SJCRH30 (cell line): ENCODE results near the gene NRSN2. TPM values are rescaled to one million over a fixed set of nuclear protein-coding genes. Genes with fewer than 3 reads are reported as not detected.
"Not testable (repeated sequence)": the region's sequence is repeated elsewhere in the genome, so short reads cannot be mapped to it uniquely, and the experiment has no call there.

Source experiments
- DNase-seq, 2 experiments: peaks; one replicate each; pipeline ENCODE4 v3.0.0-alpha.2; 2015 to 2020
- H3K27ac ChIP-seq: fragments of 250-450 bp; sonication (Bioruptor Pico); 2 replicates; pipeline ENCODE4 v1.5.1; 2020; ENCODE audit warnings: mild to moderate bottlenecking, moderate library complexity
- H3K27me3 ChIP-seq: fragments of 250-450 bp; sonication (Bioruptor Pico); 2 replicates; pipeline ENCODE4 v1.5.1; 2020; ENCODE audit warnings: mild to moderate bottlenecking, moderate library complexity
- H3K36me3 ChIP-seq: fragments of 250-450 bp; sonication (Bioruptor Pico); 2 replicates; pipeline ENCODE4 v1.5.1; 2020; ENCODE audit warnings: mild to moderate bottlenecking, moderate library complexity
- H3K4me1 ChIP-seq: fragments of 250-450 bp; sonication (Bioruptor Pico); 2 replicates; pipeline ENCODE4 v1.5.1; 2020; ENCODE audit warnings: mild to moderate bottlenecking, moderate library complexity
- H3K4me3 ChIP-seq: fragments of 250-450 bp; sonication (Bioruptor Pico); 2 replicates; pipeline ENCODE4 v1.5.1; 2020; ENCODE audit warnings: mild to moderate bottlenecking, moderate library complexity
- H3K9me3 ChIP-seq: fragments of 250-450 bp; sonication (Bioruptor Pico); replicated peaks from 2 replicates; pipeline ENCODE4 v1.5.1; 2020; ENCODE audit warnings: mild to moderate bottlenecking, moderate library complexity
- total RNA-seq: library from RNA; depleted of rRNA; stranded (reverse); fragments of >200 nt; shearing (Covaris generic); gene quantifications from 2 replicates; pipeline ENCODE4 v1.2.3, GENCODE V29; 2014

Gene NRSN2
- total RNA-seq, 1 experiment from 2014 or later, result 14.9 TPM

DNA sequence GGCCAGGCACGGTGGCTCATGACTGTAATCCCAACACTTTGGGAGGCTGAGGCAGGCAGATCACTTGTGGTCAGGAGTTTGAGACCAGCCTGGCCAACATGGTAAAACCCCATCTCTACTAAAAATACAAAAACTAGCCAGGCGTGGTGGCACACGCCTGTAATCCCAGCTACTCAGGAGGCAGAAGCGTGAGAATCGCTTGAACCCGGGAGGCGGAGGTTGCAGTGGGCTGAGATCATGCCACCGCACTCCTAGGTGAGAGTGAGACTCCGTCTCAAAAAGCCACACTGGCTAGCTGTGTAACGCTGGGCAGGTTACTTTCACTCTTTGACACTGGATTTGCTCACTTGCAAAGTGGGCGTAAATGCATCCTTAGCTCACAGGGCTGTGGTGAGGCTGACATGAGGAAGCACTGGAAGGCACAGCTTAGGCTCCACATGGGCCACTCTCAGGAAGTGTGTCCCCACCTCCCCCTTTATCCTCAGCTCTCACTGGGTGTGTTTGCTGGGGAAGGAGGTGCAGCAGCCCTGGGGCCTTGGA lies 25.7 kb downstream of the NRSN2 start:
- H3K4me3 ChIP-seq, H3K27ac ChIP-seq, DNase-seq, H3K36me3 ChIP-seq, H3K4me1 ChIP-seq, H3K27me3 ChIP-seq, H3K9me3 ChIP-seq: not testable (repeated sequence)

DNA sequence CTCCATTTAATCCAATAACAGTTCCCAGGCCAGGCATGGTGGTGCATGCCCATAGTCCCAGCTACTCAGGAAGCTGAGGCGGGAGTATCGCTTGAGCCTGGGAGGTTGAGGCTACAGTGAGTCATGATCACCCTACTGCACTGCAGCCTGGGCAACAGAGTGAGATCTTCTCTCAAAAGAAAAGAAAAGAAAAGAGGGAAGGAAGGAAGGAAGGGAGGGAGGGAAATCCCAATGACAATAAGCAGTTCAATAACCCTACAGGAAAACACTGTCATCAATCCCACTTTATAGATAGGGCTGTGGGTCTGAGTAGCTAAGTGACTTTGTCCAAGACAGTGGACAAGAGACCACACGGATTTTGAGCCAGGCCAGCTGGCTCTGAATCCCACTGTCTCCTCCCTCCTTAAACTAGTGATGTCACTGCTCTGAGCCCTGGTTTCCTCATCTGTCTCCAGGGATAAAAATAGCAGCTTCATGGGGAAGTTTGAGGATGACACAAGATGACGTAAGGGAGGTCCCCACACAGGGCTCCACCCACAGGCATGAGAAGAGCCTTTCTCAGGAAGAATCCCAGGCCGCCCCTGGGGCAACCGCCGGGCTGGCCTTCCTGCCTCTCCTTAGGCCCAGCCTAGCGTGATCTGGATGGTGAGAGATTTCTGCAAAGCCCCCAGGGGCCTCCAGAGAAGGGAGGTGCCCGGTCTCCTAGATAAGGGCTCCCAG lies 26.4 kb downstream of the NRSN2 start:
- DNase-seq, result peak; percentile 64 to 73
- Histone ChIP-seq H3K9me3 (no peaks in the 10 kb centered on the region), H3K4me3 (no peak overlapping the region), H3K27ac (no peak overlapping the region), H3K27me3 (no peaks in the 10 kb centered on the region), H3K36me3 (no peaks in the 10 kb centered on the region), H3K4me1 (no peaks in the 10 kb centered on the region)

- H3K4me3 ChIP-seq, result no peak overlapping the region
- H3K4me1 ChIP-seq, result no peaks in the 10 kb centered on the region
- no peak for DNase-seq
- no peak overlapping the region for H3K27ac ChIP-seq
- H3K36me3 ChIP-seq, result no peaks in the 10 kb centered on the region; the same call in 1 of the 2 replicates
- no peaks in the 10 kb centered on the region for H3K9me3 ChIP-seq
- no peaks in the 10 kb centered on the region for H3K27me3 ChIP-seq
Measured at GRCh38 chr20:375265-375889, 28.5 kb downstream of the NRSN2 start.

GRCh38 chr20:376089-376488 lies 29.2 kb downstream of the NRSN2 start:
- no peaks in the 10 kb centered on the region for H3K4me1 ChIP-seq

GRCh38 chr20:376750-377149 lies 29.8 kb downstream of the NRSN2 start:
- Histone ChIP-seq H3K27me3 (no peaks in the 10 kb centered on the region), H3K4me1 (no peaks in the 10 kb centered on the region), H3K9me3 (no peaks in the 10 kb centered on the region), H3K36me3 (no peaks in the 10 kb centered on the region; the same call in 1 of the 2 replicates), H3K4me3 (no peak overlapping the region), H3K27ac (no peak overlapping the region)
- peak in 1 of 2 experiments; percentile 52 for DNase-seq

More at GRCh38 chr20:376089-376488, 29.2 kb downstream of the NRSN2 start:
- Histone ChIP-seq H3K36me3 (no peaks in the 10 kb centered on the region; the same call in 1 of the 2 replicates), H3K27me3 (no peaks in the 10 kb centered on the region), H3K27ac (no peak overlapping the region), H3K9me3 (no peaks in the 10 kb centered on the region), H3K4me3 (no peak overlapping the region)
- DNase-seq, result no peak

DNA sequence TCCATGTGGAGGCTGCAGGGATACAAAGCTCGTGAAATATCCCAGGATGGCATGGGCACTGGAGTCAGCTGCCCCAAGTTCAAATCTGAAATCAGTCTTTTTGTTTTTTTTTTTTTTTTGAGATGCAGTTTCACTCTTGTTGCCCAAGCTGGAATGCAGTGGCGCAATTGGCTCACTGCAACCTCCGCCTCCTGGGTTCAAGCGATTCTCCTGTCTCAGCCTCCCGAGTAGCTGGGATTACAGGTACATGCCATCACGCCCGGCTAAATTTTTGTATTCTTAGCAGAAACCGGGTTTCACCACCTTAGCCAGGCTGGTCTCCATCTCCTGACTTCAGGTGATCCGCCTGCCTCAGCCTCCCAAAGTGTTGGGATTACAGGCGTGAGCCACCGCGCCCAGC lies 30.7 kb downstream of the NRSN2 start:
- H3K4me3 ChIP-seq, H3K4me1 ChIP-seq, H3K27ac ChIP-seq, H3K9me3 ChIP-seq, DNase-seq, H3K27me3 ChIP-seq, H3K36me3 ChIP-seq: not testable (repeated sequence)

DNA sequence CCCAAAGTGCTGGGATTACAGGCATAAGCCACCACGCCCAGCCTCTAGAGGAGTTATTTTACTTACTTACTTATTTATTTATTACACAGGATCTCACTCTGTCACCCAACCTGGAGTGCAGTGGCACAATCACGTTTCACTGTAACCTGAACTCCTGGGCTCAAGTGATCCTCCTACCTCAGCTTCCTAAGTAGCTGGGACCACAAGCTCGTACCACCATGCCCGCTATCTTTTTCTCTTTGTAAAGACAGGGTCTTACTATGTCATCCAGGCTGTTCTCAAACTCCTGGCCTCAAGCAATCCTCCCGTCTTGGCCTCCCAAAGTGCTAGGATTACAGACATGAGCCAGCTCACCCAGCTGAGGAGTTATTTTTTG lies 32.0 kb downstream of the NRSN2 start:
- Histone ChIP-seq H3K9me3 (no peaks in the 10 kb centered on the region), H3K27me3 (no peaks in the 10 kb centered on the region), H3K36me3 (no peaks in the 10 kb centered on the region; the same call in 1 of the 2 replicates), H3K4me1 (no peaks in the 10 kb centered on the region), H3K4me3 (no peak overlapping the region), H3K27ac (no peak overlapping the region)
- no peak for DNase-seq

DNA sequence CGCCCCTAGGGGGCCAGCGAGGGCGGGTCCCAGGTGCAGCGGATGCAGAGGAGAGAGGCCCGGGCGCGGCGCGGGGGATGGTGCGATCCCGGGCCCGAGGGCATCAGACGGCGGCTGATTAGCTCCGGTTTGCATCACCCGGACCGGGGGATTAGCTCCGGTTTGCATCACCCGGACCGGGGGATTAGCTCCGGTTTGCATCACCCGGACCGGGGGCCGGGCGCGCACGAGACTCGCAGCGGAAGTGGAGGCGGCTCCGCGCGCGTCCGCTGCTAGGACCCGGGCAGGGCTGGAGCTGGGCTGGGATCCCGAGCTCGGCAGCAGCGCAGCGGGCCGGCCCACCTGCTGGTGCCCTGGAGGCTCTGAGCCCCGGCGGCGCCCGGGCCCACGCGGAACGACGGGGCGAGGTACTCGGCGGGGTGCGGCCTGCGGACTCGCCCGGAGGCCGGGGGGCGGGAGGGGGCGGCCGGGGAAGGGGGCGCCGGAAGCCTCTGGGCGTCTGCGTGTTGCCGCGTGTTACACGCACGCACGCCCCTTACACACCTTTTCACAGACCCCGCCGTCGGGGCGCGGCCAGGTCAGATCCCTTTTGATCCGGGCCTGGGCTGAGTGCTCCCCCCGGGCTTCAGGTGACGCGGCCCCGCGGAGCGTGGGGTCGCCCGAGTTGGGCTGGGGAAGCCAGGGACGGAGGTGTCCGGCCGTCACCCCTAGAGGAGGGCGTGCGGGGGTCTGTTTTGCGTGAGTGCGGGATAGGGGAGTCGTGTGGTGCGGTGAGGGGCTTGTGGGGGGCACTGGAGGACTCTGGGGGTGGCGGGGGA lies 34.1 kb downstream of the NRSN2 start:
- DNase-seq, result peak; percentile 61 to 67
- peak overlapping the region; percentile 63 for H3K27ac ChIP-seq

DNA sequence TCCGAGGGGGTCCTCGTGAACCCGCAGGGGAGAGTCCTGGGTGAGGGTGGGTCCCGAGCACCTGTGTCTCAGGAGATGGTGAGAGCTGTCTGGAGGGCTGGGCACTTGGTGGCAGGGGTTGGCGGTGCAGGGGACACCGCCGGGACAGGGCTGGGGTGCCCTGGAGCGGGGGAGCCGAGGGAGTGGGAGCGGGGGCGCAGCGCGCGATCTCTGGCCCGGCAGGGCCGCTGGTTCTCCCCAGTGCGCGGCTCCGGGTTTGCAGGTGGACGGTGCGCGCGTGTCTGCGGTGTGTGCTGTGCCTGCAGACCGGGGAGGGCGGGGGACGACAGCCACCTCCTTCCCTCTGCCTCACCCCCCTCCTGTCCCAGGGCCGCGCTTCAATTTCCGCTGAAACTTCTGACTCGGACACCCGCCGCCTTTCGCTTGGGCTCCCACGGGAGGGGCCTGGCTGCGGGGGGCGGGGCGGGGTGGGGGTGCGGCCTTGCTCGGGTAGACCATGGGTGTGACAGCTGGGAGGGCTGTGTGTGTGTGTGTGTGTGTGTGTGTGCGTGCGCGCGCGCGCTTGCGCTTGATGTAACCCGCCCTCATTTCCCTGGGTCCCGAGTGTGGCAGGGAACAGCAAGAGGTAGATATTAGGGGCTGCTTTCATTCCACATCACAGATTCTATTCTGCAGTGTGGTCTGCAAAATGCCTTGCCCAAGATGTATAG lies 34.8 kb downstream of the NRSN2 start:
- no peaks in the 10 kb centered on the region for H3K27me3 ChIP-seq
- peak; percentile 87 to 89 for DNase-seq
- peak overlapping the region; percentile 63; the same call in 1 of the 2 replicates for H3K27ac ChIP-seq
- no peaks in the 10 kb centered on the region for H3K9me3 ChIP-seq
- no peaks in the 10 kb centered on the region; the same call in 1 of the 2 replicates for H3K36me3 ChIP-seq
- H3K4me3 ChIP-seq, result peak overlapping the region; percentile 82
- H3K4me1 ChIP-seq, result no peaks in the 10 kb centered on the region

More for the DNA sequence above, 34.1 kb downstream of the NRSN2 start:
- Histone ChIP-seq H3K9me3 (no peaks in the 10 kb centered on the region), H3K4me1 (no peaks in the 10 kb centered on the region), H3K36me3 (no peaks in the 10 kb centered on the region; the same call in 1 of the 2 replicates), H3K27me3 (no peaks in the 10 kb centered on the region), H3K4me3 (peak overlapping the region; percentile 82)

- H3K9me3 ChIP-seq, result no peaks in the 10 kb centered on the region
- H3K4me1 ChIP-seq, result no peaks in the 10 kb centered on the region
- no peaks in the 10 kb centered on the region for H3K27me3 ChIP-seq
- DNase-seq, result no peak
- H3K4me3 ChIP-seq, result peak overlapping the region; percentile 82
- H3K27ac ChIP-seq, result no peak overlapping the region
- peaks cover 2% of the 10 kb centered on the region; the same call in 1 of the 2 replicates for H3K36me3 ChIP-seq
Measured at GRCh38 chr20:382291-383115, 35.6 kb downstream of the NRSN2 start.

DNA sequence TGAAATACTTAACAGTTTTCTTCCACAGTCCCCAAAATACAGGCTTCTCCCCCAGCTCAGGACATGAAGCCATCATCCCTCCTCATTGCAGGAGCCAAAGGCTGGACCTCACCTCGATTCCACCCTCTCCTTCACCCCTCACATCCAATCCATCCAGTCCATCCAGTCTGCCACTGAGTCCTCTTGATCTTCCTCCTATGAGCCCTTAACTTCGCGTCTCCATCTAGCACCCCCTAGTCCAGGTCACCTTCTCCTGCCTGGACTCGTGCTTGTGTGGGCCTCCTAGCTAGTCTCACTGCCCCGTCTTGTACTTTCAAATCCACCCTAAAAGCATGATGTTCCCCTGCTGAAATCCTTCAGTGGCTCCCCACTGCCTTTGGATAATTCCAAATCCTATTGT lies 37.0 kb downstream of the NRSN2 start:
- Histone ChIP-seq H3K27ac (no peak overlapping the region), H3K4me1 (no peaks in the 10 kb centered on the region), H3K27me3 (no peaks in the 10 kb centered on the region), H3K9me3 (no peaks in the 10 kb centered on the region), H3K4me3 (no peak overlapping the region), H3K36me3 (peaks cover 2% of the 10 kb centered on the region; the same call in 1 of the 2 replicates)
- no peak for DNase-seq

DNA sequence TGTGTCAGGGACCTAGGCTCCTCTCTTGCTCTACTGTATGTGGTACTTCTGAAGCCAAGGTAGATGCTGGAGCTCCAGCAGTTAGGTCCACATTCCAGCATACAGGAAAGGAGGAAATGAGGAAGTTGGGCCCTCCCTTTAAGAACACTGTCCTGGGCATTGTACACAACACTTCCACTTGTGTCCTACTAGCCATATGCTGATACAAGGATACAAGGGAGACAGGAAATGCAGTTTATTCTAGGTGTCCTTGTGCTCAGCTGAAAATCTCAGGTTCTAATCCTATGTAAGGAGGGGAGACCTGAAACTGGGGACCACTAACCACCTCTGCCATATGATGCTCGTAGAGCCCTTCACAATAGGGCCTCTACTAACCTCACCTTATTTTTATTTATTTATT lies 37.8 kb downstream of the NRSN2 start:
- DNase-seq, result no peak
- Histone ChIP-seq H3K4me1 (no peaks in the 10 kb centered on the region), H3K4me3 (no peak overlapping the region), H3K27me3 (no peaks in the 10 kb centered on the region), H3K9me3 (no peaks in the 10 kb centered on the region), H3K36me3 (peaks cover 2% of the 10 kb centered on the region; the same call in 1 of the 2 replicates), H3K27ac (no peak overlapping the region)

DNA sequence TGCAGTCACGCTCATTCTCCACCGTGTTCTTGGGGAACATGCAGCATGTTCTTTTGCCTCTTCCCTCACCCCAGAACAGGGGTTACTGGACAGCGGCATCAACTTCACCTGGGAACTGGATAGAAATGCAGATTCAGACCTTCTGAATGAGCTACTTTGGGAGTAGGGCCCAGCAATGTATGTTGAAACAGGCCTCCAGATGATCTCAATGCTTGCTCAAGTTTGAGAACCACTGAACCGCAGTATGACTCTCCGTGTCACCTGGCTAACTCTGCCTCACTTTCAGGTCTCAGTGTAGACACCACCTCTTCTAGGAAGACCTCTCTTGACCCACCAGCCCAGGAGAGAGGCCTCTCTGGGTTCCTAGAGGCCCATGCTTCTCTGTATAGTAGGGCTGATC lies 38.5 kb downstream of the NRSN2 start:
- H3K36me3 ChIP-seq, result 0 out of 2 replicates have a peak, but pooled peaks cover 2% of the 10 kb centered on the region
- H3K9me3 ChIP-seq, result no peaks in the 10 kb centered on the region
- H3K27ac ChIP-seq, result no peak overlapping the region
- no peaks in the 10 kb centered on the region for H3K27me3 ChIP-seq
- H3K4me3 ChIP-seq, result no peak overlapping the region
- H3K4me1 ChIP-seq, result no peaks in the 10 kb centered on the region
- no peak for DNase-seq
